NCI-H2171 treated with DMSO at 0.1 percent for 48 hours (cell line): ENCODE results near the gene CIB1.
"Not testable (repeated sequence)": the region's sequence is repeated elsewhere in the genome, so short reads cannot be mapped to it uniquely, and the experiment has no call there.

Experiments
- DNase-seq: peaks from one replicate; lab custom pipeline; 2025; lab: John Stamatoyannopoulos, UW

The CIB1 gene

DNA sequence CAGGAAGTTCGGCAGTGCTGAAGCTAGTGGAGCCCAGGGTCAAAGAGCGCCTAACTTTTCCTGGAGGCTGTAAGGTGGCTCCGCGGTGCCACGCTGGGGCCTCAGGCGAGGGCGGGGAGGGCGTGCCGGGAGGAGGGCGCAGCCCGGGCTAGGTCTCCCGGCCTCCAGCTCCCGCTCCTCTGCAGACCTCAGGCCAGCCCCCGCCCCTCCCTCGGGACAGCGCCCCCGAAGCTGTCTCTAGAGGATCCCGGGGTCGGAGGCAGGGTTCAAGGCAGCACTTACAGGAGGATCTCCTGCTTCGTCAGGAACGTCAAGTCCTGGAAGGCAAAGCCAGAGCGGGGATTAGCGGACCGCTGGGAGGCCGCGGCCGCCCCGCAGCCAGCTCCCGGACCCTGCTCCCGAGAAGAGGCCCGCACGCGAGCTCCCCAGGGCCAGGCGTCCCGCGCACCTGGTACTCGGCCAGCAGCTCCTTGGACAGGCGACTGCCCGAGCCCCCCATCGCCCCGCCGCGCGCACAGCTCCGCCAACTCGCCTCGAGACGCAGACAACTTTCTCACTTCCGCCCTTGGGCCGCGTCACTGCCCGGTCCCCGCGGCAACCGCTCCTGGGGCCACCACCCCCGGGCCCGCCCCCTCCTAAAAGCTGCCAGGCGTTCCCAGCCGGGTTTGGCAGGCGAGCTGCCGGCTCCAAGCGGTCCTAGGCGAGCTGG, at the start of gene CIB1:
CIB1 (minus strand) TSS at position 555 of the 709 bp plus-strand sequence; CDS start at position 499, 56 bp downstream.
- DNase-seq = peak; percentile 82

DNA sequence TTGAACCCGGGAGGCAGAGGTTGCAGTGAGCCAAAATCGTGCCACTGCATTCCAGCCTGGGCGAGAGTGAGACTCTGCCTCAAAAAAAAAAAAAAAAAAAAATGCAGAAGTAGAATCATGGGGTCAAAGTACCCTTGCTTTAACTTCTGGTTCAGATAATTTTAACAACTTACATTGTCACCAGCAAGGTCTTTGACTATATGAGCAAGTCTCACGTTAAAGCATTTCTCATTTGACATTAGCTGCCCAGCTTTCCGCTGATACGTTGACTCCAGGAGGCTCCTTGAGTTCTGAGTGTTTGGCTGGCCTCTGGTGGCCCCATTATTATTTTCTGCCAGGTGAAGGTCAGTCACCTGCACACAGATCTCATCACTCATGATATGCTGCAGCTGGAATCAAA, 47.9 kb upstream of the CIB1 start:
- DNase-seq = not testable (repeated sequence)

DNA sequence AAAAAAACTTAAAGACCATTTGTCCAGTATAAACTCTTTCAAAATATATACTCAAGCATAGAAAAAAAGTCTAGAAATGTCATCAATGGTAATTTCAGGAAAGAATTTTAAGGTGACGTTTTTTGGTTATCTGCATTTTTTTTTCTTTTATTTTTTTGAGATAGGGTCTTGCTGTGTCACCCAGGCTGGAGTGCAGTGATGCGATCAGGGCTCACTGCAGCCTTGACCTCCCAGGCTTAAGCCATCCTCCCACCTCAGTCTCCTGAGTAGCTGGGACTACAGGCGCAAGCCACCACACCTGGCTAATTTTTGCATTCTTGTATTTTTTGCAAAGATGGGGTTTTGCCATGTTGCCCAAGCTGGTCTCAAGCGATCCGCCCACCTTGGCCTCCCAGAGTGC, 47.0 kb upstream of the CIB1 start:
- DNase-seq = not testable (repeated sequence)

DNA sequence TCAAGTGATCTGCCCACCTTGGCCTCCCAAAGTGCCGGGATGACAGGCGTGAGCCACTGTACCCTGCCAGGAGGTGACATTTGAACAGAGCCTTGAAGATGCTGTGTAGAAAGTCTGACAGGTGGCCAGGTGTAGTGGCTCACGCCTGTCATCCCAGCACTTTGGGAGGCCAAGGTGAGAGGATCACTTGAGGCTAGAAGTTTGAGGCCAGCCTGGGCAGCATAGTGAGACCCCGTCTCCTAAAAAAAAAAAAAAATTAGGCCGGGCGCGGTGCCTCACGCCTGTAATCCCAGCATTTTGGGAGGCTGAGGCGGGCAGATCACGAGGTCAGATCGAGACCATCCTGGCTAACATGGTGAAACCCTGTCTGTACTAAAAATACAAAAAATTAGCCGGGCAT, 44.7 kb upstream of the CIB1 start:
- not testable (repeated sequence) for DNase-seq

DNA sequence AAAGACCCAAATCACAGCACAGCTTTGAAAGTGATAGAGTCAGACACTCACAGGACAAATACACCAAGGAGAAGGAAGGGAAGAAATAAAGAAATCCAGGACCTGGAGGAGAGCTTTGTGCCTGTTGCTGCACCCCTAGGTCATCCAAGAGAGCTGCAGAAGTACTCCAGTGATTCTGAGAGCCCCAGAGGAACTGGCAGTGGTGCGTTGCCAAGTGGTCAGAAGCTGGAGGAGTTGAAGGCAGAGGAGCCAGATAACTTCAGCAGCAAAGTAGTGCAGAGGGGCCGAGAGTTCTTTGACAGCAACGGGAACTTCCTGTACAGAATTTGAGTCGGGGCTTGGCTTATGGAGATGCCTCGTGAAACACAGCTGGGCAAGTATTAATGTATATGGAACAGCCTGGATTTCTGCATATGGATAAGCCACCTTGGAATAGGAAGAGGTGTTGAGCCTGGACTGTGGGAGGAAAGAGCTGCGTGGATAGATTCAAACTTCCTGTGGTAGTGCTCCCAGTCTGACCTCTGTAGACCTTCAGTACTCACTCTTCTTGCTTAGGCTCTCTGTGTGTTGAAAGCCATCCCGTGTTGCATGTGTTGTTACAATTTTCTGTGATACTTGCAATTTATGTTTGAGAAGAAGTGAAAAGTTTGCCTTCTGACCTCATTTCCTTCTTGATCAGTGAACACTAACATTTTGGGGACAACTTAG, 37.9 kb upstream of the CIB1 start:
- no peak for DNase-seq

DNA sequence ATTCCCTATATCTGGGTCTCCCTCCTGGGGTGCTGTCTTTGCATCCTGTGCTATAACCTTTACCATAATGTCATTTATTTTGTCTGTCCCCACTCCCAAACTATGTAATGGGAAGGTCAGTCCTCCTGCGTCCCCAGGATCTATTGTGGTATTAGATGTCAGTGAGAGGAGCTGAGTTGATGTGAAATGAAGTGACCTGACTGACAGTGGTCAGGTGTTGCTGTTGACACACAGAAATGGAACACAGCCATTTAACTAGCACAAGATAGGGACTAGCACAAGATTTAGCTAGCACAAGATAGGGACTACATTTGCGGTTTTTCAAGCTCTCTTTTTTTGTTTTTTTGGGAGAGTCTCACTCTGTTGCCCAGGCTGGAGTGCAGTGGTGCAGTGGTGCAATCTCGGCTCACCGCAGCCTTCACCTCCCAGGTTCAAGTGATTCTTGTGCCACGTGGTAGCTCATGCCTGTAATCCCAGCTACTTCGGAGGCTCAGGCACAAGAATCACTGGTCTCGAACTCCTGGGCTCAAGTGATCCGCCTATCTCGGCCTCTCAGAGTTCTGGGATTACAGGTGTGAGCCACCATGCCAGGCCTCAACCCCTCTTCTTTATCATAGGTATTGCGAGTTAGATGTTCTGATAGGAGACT, 36.9 kb upstream of the CIB1 start:
- DNase-seq = no peak

DNA sequence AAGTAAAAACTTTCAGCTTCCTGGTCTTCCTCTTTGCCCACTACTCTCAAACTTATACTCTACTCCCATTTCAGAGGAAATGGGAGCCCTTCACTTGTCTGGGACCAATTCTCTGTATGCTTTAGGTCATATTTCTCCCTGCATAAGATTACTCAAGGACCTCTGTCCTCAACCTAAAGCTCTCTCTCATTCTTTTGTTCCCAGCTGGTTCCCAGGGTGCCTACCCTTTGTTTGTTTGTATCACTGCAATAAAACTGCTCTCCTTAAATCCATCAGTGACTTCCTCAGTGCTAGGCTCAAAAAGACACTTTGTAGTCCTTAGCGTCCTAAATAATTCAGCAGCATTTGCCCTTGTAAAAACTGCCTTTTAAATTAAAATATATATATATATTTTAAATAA, 34.7 kb upstream of the CIB1 start:
- no peak for DNase-seq

DNA sequence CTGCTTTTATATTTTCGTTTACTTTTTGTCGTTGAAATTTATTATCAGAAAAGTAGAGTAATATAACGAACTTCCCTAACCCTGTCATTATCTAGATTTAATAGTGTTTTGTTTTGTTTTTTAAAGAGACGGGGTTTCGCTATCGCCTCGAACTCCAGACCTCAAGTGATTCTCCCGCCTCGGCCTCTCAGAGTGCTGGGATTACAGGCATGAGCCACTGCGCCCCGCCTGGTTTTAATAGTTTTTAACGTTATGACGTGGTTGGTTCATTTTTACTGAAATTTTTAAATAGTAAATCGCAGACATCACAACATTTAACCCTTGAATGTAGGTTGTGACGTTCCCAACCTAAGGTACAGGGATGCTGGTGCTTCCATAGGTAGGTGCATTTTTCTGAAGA, 32.7 kb upstream of the CIB1 start:
- no peak for DNase-seq

DNA sequence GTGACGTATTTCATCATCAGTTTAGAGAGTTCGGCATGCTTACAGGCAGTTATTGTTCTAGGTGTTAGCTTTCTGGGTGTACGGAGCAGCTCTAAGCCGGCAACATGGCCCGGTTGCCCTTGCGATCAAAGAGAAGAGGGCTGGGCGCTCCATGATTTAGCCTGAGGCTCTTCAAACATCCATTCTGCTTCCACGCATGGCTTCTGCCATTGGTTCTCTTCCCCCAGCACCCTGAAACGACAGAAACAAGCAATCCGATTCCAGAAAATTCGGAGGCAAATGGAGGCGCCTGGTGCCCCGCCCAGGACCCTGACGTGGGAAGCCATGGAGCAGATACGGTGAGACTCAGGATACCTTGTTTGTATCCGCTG, 32.3 kb upstream of the CIB1 start:
- peak; percentile 85 for DNase-seq

DNA sequence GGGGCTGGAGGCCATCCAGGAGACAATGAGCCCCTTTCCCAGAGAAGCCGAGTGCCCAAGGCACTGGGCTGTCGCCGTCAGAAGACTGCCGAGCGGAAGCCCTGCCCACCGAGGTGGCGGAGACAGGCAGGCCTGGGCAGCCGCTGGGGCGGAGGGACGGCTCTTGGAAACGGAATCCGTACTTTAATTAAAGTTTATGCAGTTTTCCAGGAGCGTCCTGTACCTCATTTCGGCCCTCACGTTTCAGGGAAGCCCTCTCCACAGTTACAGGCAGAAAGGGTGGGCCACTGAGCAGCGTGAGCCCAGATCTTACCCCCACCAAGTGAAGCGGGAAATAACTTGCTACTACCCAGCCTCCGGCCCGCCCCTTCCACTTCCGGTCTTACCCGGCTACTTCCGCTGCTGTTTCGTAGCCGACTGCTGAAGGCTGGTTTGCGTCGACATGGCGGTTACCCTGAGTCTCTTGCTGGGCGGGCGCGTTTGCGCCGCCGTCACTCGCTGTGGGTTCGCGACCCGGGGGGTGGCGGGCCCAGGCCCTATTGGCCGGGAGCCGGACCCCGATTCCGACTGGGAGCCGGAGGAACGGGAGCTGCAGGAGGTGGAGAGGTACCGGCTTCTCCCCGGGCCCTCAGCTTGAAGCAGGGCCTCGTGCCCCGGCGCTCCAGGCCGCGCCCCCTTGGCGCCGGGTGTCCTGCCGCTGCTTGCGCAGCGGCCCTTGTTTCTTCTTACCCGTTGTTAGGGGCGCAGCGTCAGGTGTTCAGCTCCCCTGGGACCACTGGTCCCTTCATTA, 31.7 kb upstream of the CIB1 start, which contains the start of gene NGRN:
NGRN (plus strand) TSS at position 402 of the 790 bp plus-strand sequence; CDS start at position 443, 41 bp downstream.
- DNase-seq = peak; percentile 95

DNA sequence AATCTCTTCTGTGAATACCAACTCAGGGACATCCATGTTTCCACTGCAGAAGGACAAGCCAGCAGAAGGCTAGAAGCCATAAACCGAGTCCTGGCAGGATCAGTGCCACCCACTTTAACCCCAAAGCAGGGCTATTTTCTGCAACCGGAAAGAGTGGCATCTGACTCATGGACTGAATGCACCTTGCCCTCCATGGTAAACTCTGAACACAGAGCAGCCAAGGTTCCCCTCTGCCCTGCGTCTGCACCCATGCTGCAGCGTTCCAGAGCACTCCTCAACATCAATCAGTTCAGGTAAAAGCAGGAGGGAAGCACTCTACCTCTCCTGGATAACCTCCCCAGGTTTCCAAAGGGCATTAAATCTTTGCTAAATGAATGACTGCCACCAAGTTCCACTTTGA, 30.9 kb upstream of the CIB1 start:
- no peak for DNase-seq

DNA sequence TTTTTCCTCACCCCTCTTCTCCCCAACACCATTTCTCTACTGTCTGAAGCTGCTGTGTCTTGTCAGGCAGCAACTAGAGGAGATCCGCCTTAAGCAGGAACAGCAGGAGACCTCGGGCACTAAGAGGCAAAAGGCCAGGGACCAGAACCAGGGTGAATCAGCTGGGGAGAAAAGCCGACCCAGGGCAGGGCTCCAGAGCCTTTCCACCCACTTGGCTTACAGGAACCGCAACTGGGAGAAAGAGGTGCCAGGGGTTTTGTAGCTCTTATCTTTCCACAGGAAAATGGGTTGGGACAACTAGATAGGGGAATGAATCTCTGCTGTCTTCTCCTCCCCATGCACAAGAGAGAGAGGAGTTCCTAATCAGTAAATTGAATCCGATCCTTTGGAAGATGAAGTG, 28.7 kb upstream of the CIB1 start:
- DNase-seq = no peak

DNA sequence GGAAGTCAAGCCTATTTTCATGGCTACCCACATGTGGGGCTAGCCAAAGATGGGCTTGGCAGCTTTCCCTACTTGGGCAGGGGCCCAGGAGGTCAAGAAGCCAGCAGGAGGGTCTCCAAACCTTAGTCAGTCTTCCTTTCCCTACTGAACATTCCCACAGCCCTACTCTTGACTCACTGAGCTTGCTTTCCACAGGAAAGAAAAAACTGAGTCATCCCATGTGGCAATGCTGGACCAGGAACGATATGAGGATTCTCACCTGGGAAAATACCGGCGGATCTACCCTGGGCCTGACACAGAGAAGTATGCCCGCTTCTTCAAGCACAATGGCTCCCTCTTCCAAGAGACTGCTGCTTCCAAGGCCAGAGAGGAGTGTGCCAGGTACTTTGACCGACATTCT, 28.1 kb upstream of the CIB1 start:
- no peak for DNase-seq

DNA sequence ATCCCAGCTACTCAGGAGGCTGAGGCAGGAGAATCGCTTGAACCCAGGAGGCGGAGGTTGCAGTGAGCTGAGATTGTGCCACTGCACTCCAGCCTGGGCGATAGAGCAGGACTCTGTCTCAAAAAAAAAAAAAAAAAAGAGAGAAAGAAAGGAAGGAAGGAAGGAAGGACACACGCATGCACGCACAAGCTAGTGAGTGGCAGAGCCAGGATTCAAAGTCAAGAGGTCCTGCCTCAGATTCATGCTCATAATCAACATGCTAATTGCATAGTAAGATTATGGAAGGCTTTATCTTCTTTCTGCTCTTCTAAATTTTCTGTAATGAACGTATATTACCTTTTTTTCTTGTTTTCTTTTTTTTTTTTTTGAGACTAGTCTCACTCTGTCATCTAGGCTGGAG, 27.0 kb upstream of the CIB1 start:
- not testable (repeated sequence) for DNase-seq

DNA sequence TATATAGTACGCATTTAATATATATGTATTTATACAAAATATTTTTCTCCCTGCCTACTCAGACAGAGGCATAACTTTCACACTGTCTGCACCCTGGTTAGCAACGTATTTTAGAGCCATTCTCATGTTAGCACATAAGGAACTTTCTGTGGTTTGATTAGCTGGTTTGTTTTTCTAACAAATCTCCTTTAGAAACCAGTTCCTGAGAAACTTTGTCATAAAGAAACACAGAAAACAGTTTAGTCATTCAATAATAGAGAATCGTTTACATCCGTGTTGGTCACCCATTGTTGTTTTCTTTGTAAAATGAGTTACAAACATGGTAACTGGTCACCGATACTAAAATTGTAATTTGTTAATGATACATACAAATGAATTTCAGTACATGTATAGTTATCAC, 25.8 kb upstream of the CIB1 start:
- no peak for DNase-seq

DNA sequence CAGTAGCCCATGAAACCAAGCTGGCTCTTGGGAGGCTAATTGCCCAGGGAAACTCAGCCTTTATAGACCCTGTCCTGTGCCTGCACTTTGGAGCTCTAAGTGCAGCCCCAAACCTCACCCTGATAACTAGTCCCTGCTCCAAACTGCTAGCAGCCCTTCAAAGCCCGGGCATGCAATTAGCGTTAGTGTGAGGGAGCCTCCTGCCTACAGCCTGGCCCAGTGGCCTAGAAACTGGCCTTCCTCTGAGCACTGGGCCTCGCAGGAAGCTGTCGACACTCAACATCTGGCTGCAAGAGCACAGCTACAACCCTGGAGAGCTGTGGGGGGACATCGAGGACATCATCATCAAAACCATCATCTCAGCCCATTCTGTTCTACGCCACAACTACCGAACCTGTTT, 24.0 kb upstream of the CIB1 start:
- no peak for DNase-seq

DNA sequence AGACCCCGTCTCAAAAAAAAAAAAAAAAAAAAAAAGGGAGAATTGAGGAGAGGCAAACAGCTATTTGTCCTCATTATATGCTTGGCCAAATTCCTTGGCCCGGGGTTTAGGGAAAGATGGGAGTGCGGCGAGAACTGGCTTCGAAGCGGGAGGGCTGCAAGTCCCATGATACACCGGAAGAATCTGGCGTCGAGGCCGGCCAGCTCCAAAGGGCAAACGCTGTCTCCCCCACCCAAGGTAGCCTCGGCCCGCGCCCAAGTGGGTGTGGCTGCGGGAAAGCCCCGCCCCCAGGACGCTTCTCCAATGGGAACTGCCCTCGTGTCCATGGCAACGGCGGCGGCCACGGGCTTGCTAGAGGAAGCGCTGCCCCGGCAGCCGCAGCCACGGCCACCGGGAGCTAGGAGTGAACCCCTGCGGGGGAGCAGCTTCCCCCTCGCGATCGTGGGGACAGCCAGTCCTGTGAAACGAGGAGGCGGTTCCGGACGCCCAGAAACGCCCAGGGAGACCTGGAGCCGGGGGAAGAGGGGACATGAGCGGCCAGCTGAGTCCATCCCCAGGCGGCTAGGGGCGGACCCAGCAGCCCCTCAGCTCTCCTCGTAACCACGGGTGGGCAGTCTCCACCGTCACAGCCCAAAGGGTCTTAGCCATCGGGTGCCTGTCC, 15.6 kb upstream of the CIB1 start, which contains the start of gene TTLL13:
TTLL13 (plus strand) TSS at position 354 of the 661 bp plus-strand sequence. CDS start 1,075 bp downstream, outside the sequence.
- DNase-seq = peak; percentile 79

DNA sequence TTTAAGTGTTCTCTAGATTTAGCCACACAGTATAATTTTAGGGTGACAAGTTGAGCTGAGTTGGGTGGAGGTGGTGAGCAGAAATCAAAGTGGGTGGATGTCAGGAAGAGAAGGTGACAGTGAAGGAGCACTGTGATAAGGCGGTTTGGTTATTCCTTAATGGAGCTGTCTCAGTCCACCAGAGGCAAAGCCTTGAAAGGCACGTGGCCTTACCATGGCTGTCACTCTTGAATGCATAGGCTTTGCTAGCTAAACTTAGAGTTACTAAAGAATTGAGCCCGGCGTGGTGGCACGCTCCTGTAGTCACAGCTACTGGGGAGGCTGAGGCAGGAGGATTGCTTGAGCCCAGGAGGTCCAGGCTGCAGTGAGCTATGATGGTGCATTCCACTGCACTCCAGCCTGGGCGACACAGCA, 15.1 kb upstream of the CIB1 start:
- DNase-seq = no peak

DNA sequence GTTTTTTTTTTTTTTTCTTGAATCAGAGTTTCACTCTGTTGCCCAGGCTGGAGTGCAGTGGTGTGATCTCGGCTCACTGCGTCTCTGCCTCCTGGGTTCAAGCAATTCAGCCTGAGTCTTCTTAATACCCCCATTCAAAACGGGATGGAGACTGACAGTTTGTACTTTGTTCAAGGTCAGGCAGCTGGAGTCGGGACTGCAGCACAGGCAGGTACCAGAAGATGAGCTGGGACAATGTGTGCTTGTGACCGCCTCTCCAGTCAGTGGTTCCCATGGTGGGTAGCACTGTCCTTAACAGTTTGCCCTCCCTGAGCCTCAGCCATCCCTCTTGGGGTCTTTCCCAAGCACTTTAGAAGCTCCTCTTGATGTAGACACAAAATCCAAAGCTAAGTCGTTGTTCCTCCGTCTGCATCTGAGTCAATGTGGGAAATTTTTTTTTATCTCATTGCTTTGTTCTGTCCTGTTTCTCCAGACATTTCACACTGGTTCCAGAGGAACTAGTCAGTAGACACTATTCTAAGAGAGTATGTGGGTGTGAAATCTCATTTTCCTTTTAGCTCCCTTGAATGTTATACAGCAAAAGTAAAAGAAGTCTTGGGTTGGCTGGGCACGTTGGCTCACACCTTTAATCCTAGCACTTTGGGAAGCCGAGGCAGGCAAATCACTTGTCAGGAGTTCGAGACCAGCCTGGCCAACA, 10.3 kb upstream of the CIB1 start:
- no peak for DNase-seq

DNA sequence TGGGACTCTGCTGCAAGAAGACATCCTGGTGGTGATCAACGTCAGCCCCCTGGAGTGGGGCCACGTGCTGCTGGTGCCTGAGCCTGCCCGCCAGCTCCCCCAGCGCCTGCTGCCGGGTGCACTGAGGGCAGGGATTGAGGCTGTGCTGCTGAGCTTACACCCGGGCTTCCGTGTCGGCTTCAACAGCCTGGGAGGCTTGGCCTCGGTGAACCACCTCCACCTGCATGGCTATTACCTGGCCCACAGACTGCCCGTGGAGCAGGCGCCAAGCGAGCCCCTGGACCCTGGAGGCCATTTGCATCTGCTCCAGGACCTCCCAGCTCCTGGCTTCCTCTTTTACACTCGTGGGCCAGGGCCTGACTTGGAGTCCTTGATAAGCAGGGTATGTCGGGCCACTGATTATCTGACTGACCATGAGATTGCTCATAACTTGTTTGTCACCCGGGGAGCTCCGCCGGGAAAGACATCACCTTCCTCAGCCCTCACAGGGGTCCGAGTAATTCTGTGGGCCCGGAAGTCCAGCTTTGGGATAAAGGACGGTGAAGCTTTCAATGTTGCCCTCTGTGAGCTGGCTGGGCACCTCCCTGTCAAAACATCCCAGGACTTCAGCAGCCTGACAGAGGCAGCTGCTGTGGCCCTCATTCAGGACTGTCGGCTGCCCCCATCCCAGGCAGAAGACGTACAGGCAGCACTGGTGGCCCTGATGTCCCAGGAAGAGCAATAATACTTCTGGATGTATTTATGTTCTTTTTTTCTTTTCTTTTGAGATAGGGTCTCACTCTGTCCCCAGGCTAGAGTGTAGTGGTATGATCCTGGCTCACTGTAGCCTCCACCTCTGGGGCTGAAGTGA, 7.8 kb upstream of the CIB1 start:
- DNase-seq = peak; percentile 81
